Breast epithelium (tissue), 4 donors: ENCODE measurements around the gene DUSP22. TPM values are rescaled to one million over a fixed set of nuclear protein-coding genes. Genes with fewer than 3 reads are reported as not detected.

Experiments
- DNase-seq, 2 donors: peaks; one replicate each; pipeline ENCODE4 v3.0.0-alpha.2; 2019; ENCODE audit warnings: low spot score in 2 of 2
- H3K27ac ChIP-seq, 2 donors: fragments of 200-600 bp; sonication (generic) in 1 of 2; one replicate each; pipeline ENCODE4 v1.5.1; 2016 to 2019; ENCODE audit warnings: mild to moderate bottlenecking in 1 of 2
- H3K27me3 ChIP-seq, 2 donors: fragments of 200-600 bp; sonication (generic) in 1 of 2; one replicate each; pipeline versions ENCODE4 v1.5.1 to v1.6.0; 2017 to 2019; ENCODE audit warnings: control low read depth in 1 of 2, mild to moderate bottlenecking in 1 of 2
- H3K36me3 ChIP-seq: fragments of 200-600 bp; one replicate; pipeline ENCODE4 v1.5.1; 2019
- H3K4me1 ChIP-seq, 2 donors: fragments of 200-600 bp; sonication (generic); one replicate each; pipeline ENCODE4 v1.5.1; 2016 to 2019; ENCODE audit warnings: control low read depth in 1 of 2
- H3K4me3 ChIP-seq, 3 donors: fragments of 200-600 bp; sonication (generic); 1 replicate in 2 of 3; 2 replicates in 1 of 3; pipeline ENCODE4 v1.5.1; 2016 to 2019; ENCODE audit warnings: mild to moderate bottlenecking in 3 of 3, moderate library complexity in 2 of 3
- H3K9me3 ChIP-seq, 2 donors: fragments of 200-600 bp; sonication (generic) in 1 of 2; one replicate each; pipeline ENCODE4 v1.5.1; 2016 to 2019; ENCODE audit warnings: control low read depth in 1 of 2
- CTCF ChIP-seq, 3 donors: fragments of 450-650 bp; IDR thresholded peaks; one replicate each; pipeline ENCODE4 v1.5.1; 2016 to 2017; ENCODE audit warnings: antibody characterized with exemption in 3 of 3, mild to moderate bottlenecking in 3 of 3, moderate library complexity in 3 of 3
- POLR2A ChIP-seq: fragments of 450-650 bp; IDR thresholded peaks from one replicate; pipeline ENCODE4 v1.6.1; 2016; ENCODE audit warnings: antibody characterized with exemption, mild to moderate bottlenecking, moderate library complexity
- POLR2AphosphoS5 ChIP-seq, 3 donors: sonication (generic); formaldehyde crosslinking; IDR thresholded peaks; one replicate each; pipeline ENCODE4 v1.6.1; 2017; ENCODE audit warnings: antibody characterized with exemption in 3 of 3
- intact Hi-C: fragments of 100-400 bp; cut with DNase I; formaldehyde crosslinking; loops from one replicate; pipeline ENCODE4 v1.15.1; 2023; ENCODE audit warnings: low total_unique reads
- total RNA-seq, 3 donors: library from RNA; depleted of rRNA; stranded (reverse); fragments of >200 nt; gene quantifications; one replicate each; pipeline ENCODE4 v1.1.0, GENCODE V29; 2016

The DUSP22 gene
- total RNA-seq, 3 donors from 2014 or later = 55.6 to 81.9 (median 59.0) TPM

DNA sequence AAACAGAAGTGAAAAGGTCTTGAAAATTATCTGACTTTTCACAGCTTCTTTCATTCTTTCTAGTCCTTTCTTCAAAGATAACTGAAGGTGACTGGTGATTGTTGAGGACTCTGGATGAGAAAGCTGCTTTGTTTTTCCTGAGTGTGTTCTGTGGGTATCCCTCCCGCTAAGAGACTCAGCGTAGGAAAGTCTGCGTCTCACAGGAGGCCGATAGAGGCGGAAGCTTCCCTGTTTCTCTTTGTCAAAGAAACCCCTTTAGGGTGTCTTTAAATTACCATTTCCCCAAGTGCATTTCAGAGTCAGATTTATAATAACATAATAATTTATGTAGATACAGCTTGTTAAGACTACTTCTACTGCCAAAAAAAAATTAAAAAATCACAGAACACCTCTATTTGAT lies 68.1 kb downstream of the DUSP22 start:
- no peaks in the 10 kb centered on the region for H3K27me3 ChIP-seq
- no peak for DNase-seq
- intact Hi-C loops = no loop called here
- no peak overlapping the region for H3K27ac ChIP-seq
- no peak for TF ChIP-seq CTCF (IDR thresholded peaks at IDR 0.05)
- no peak for TF ChIP-seq POLR2AphosphoS5 (IDR thresholded peaks at IDR 0.05)
- no peaks in the 10 kb centered on the region for H3K4me1 ChIP-seq
- H3K4me3 ChIP-seq = no peak overlapping the region
- H3K36me3 ChIP-seq = no peaks in the 10 kb centered on the region
- peaks cover 8 to 21% of the 10 kb centered on the region in 2 donors for H3K9me3 ChIP-seq

DNA sequence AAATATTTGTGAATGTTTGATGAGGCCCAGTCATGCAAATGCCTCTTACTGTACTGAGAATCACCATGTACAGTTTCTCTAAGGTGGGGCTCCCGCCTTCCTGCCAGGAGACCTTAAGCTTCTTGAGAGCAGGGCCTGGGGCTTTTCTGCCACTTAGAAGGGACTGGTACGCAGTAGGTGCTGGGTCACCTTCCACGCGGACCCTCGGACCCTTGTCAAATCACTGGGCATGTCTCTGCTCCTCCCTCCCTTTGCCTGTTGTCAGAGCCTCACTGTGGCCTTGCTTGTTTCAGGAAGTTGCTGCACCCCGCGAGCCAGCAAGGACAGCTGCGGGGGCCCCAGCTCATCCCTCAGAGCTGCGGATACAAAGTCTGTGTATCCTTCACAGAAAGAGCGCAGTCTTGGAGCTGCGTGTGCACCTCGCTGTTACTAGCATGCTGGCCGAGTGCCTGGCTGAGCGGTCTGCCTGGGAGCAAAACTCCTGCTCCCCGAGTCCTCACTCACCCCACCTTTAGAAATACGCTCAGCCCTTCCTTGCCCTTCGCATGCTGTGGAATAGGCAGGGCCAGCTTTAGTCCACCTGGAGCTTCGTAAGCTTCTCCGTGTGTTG lies 68.6 kb downstream of the DUSP22 start:
- H3K36me3 ChIP-seq = no peaks in the 10 kb centered on the region

GRCh38 chr6:361411-362132 lies 69.3 kb downstream of the DUSP22 start:
- Histone ChIP-seq H3K36me3 (no peaks in the 10 kb centered on the region), H3K9me3 (peaks cover 8 to 21% of the 10 kb centered on the region in 2 donors), H3K27me3 (peaks cover 0 to 7% of the 10 kb centered on the region in 2 donors), H3K27ac (no peak overlapping the region), H3K4me1 (no peaks in the 10 kb centered on the region), H3K4me3 (no peak overlapping the region)
- DNase-seq = no peak
- TF ChIP-seq POLR2A (no peak), POLR2AphosphoS5 (IDR thresholded peaks at IDR 0.05) (no peak), CTCF (IDR thresholded peaks at IDR 0.05) (no peak)
- intact Hi-C loops = no loop called here

More for the DNA sequence above, 68.6 kb downstream of the DUSP22 start:
- DNase-seq = no peak
- Histone ChIP-seq H3K4me3 (no peak overlapping the region), H3K9me3 (peaks cover 8 to 21% of the 10 kb centered on the region in 2 donors), H3K4me1 (no peaks in the 10 kb centered on the region), H3K27ac (no peak overlapping the region), H3K27me3 (peaks cover 0 to 4% of the 10 kb centered on the region in 2 donors)
- intact Hi-C loops = no loop called here
- no peak for TF ChIP-seq CTCF (IDR thresholded peaks at IDR 0.05)
- no peak for TF ChIP-seq POLR2AphosphoS5 (IDR thresholded peaks at IDR 0.05)
- TF ChIP-seq POLR2A = no peak

DNA sequence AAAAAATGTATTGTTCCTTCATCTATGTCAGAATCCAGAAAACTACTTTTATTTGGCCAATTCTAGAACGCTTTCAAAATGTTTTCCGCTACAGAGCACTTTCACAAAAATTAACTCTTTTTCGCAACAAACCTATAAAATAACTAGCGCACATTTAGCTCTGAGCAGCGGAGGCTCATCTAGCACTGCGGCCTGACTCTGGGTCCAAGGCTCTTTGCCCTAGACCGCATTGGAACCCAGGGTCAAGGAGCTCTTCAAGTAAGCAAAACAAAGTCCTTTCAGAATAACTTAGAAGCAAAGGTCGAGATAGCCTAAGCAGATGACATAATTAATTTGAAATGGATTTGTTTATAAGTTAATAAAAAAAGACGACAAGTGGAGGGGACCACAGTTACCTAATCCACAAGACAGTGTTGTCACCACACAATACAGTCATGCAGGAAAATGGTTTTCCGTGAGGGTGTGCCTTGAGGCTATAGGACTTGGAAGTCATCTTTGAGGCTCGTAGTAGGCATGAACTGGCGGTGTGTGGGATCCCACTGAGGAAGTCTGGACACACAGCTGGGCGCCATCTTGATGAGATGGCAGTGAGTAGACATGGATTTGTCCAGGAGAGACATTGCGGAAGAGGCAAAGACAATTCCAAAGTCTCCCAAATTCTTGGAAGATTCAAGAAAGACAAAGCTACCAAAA lies 70.1 kb downstream of the DUSP22 start:
- Histone ChIP-seq H3K9me3 (peaks cover 8 to 21% of the 10 kb centered on the region in 2 donors), H3K27ac (no peak overlapping the region), H3K4me3 (no peak overlapping the region), H3K27me3 (peaks cover 0 to 12% of the 10 kb centered on the region in 2 donors), H3K4me1 (no peaks in the 10 kb centered on the region), H3K36me3 (no peaks in the 10 kb centered on the region)
- intact Hi-C loops = no loop called here
- TF ChIP-seq POLR2A (no peak), POLR2AphosphoS5 (IDR thresholded peaks at IDR 0.05) (no peak), CTCF (IDR thresholded peaks at IDR 0.05) (no peak)
- no peak for DNase-seq

DNA sequence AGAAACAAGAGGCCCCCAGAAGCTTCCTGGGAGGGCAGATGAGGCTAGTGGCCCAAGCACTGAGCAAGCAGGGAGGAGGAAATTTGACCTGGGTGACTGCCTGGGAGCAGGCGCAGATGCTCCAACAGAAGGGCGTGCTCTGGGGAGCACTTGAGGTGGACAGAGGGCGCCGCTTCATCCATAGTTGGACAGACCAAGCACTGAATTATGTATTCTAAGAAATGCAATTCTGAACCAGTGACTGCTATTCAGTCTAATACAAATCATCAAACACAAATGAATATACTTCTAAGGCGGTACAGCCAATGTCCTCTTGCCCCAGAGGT lies 70.6 kb downstream of the DUSP22 start:
- DNase-seq = no peak
- no peak overlapping the region for H3K27ac ChIP-seq
- no peaks in the 10 kb centered on the region for H3K4me1 ChIP-seq
- TF ChIP-seq POLR2AphosphoS5 (IDR thresholded peaks at IDR 0.05) (no peak), CTCF (IDR thresholded peaks at IDR 0.05) (no peak), POLR2A (no peak)
- H3K27me3 ChIP-seq = peaks cover 0 to 17% of the 10 kb centered on the region in 2 donors
- intact Hi-C loops = no loop called here
- H3K36me3 ChIP-seq = no peaks in the 10 kb centered on the region
- H3K9me3 ChIP-seq = peaks cover 8 to 21% of the 10 kb centered on the region in 2 donors
- no peak overlapping the region for H3K4me3 ChIP-seq
